HG03442 (cell line): ENCODE measurements around the gene PHF14.

Experiments used
- ATAC-seq: cut with Tn5 transposase; IDR thresholded peaks from one replicate; pipeline ENCODE4 v1.9.1; 2021; ENCODE audit warnings: mild to moderate bottlenecking, moderate library complexity; ENCODE audit not compliant: unreplicated experiment

PHF14 gene

DNA sequence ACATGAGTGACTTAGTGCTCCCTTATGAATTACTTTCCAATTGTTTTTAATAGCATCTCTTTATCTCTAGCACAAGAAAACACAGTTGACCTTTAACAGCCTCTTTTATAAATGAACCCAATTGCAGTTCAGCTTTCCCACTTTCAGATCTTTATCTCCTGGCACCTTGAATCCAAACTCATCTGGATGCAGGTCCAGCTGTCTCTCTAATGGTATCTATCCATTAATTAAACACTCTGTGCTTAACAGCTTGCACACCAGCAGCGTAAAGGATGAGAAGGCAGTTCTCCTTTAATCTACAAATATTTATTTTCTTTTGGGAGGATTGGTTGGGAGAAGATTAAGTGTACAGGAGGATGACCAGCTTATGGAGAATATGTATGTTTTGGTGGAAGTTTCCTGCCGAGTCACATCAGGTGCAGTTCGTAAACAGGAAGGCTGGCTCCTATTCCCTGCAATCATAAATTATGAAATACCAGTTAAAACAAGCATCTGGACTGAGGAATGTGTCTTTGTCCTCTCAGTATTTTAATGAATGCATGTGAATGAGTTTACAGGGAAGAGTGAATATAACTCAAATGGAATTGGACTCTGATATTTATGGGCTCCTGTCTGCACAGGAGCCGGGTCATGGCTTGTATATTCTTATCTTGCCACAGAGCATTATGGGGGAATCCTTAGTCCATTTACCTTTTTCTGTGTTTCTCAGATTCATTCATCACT, 232.7 kb downstream of the PHF14 start:
- ATAC-seq = no peak

DNA sequence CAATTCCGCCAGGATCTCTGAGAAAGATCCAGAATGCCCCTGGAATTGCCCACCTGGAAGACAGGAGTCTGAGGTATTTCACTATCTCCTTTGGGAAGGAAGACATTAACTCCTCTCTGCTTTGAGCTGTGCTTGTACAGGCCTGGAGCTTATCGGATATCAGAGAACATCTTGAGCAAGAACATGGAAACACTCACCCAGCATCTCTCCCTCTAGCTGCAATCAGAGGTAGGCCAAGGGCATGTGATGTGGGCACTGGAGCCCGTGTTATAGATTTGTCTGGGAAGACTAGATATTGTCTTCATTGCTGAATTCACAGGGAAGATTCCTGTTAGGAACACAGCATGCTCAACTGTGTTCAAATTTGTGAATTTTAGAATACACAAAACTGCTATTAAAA, 233.9 kb downstream of the PHF14 start:
- ATAC-seq = no peak

DNA sequence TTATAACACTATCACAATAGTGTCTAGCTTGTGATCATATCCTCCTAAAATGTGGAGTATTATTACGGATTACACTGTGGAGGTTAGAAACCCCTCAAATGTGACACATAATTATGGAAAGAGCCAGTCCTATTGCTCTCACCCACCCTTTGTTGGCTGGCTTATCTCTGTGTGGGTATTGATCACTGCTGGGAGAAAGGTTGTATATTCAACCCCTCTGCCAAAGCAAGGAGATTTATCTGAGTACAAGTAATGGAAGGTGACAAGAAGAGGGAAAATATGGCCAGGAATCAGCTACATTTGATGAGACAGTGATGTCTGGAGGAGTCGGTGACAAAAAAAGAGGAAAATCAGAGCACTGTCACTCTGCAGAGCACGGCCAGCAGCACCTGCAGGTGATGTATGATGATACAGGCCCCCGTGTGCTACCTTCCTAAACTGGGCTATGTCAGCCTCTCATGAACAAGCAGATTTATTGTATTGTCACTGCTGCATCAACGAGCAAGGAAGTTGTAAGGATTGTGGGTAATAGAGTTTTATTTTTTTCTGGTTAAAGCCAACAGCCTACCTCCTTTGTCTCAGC, 235.3 kb downstream of the PHF14 start:
- no peak for ATAC-seq

DNA sequence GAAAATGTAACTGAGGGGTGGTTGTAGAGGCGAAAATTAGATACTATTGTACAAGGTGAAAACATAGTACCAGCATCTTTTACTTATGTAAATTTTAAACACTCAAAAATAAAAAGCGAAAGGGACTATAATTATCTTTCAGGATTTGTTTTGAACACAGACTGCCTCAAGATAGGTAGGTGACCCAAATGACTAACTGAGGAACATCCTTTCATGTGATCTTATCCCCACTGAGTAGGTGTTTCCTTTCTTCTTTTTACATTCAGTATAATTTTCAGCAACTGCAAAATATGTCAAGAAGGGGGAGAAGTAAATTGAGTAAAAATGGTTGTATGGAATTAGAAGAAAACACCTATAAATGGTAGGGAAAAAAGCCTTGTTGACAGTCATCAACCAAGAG, 236.7 kb downstream of the PHF14 start:
- no peak for ATAC-seq

- ATAC-seq = peak; percentile 75
Measured at GRCh38 chr7:11212080-11212711, 238.5 kb downstream of the PHF14 start.

DNA sequence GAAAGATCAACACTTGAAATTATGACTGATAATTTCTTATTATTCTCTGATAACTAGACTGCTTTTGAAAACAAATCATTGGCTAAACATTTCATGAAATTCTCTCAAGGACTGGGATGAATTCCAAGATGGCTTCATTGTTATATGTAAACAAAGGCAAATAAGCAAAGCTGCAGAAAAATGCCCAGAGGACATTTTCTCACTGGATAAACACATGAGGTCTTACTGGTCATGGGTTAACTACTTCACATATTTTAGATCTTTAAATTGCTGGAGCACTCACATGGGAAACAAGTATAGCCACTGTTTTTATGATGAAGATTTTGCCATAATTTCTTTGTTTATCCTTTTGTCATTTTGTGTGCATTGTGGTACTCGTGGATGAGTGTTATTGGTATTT, 239.1 kb downstream of the PHF14 start:
- no peak for ATAC-seq

GRCh38 chr7:11213266-11213665, 239.6 kb downstream of the PHF14 start:
- ATAC-seq = no peak

DNA sequence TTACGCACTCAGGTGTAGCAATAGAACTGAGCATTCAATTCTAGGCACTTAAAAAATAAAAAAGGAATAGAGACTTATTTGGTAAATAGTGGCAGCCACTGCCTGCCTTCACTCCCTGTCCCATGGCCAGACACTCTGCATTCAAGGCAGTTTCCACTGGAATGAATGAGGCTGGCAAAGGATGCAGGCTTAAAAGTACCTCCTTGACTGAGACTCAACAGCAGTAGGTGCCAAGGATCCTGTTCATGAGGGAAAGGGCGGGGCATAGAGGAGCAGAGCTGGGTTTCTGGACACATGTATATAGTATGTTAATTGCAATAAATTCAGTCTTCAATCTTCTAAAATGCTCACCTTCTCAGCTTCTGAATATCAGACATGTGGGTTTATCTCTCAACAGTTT, 242.6 kb downstream of the PHF14 start:
- no peak for ATAC-seq

- ATAC-seq = no peak
Measured at GRCh38 chr7:11217848-11218565, 244.3 kb downstream of the PHF14 start.
